Vagina (tissue), 2 donors: ENCODE results near the gene TMEM151B. TPM values are rescaled to one million over a fixed set of nuclear protein-coding genes. Genes with fewer than 3 reads are reported as not detected.

Source experiments
- DNase-seq, 2 donors: peaks; one replicate each; pipeline ENCODE4 v3.0.0-alpha.2; 2017; ENCODE audit errors: extremely low spot score in 2 of 2
- H3K27ac ChIP-seq: fragments of 200-600 bp; sonication (generic); one replicate; pipeline ENCODE4 v1.5.1; 2019
- H3K27me3 ChIP-seq: fragments of 200-600 bp; sonication (generic); one replicate; pipeline ENCODE4 v1.5.1; 2019
- H3K36me3 ChIP-seq, 2 donors: fragments of 200-600 bp; sonication (generic); one replicate each; pipeline ENCODE4 v1.5.1; 2017 to 2019
- H3K4me1 ChIP-seq: fragments of 200-600 bp; sonication (generic); one replicate; pipeline ENCODE4 v1.5.1; 2019
- H3K4me3 ChIP-seq, 2 donors: fragments of 200-600 bp; sonication (generic); 1 replicate in 1 of 2; 2 replicates in 1 of 2; pipeline ENCODE4 v1.5.1; 2016 to 2019
- H3K9me3 ChIP-seq: fragments of 200-600 bp; sonication (generic); one replicate; pipeline ENCODE4 v1.5.1; 2019
- POLR2A ChIP-seq, 2 donors: fragments of 450-650 bp; IDR thresholded peaks; one replicate each; pipeline ENCODE4 v1.6.1; 2017; ENCODE audit warnings: antibody characterized with exemption in 2 of 2, mild to moderate bottlenecking in 2 of 2, moderate library complexity in 2 of 2
- POLR2AphosphoS5 ChIP-seq, 2 donors: sonication (generic); formaldehyde crosslinking; IDR thresholded peaks; one replicate each; pipeline ENCODE4 v1.9.0; 2017; ENCODE audit warnings: antibody characterized with exemption in 2 of 2, mild to moderate bottlenecking in 2 of 2, low read depth in 1 of 2; ENCODE audit not compliant: insufficient read depth in 1 of 2
- intact Hi-C: fragments of 100-400 bp; cut with DNase I; formaldehyde crosslinking; loops from one replicate; pipeline ENCODE4 v1.15.1; 2023
- total RNA-seq: library from RNA; depleted of rRNA; stranded (reverse); fragments of >200 nt; gene quantifications from one replicate; pipeline ENCODE4 v1.2.3, GENCODE V29; 2016
- TF ChIP-seq, protein P1 (sequence below), 3 experiments: fragments of 450-650 bp in 2 of 3; fragments of 200-600 bp in 1 of 3; sonication (generic) in 1 of 3; IDR thresholded peaks; one replicate each; pipeline ENCODE4 v1.5.1; 2017 to 2019; ENCODE audit warnings: antibody characterized with exemption in 3 of 3, mild to moderate bottlenecking in 2 of 3, moderate library complexity in 2 of 3

Gene TMEM151B
- total RNA-seq, 1 donor from 2014 or later = 0.49 TPM

DNA sequence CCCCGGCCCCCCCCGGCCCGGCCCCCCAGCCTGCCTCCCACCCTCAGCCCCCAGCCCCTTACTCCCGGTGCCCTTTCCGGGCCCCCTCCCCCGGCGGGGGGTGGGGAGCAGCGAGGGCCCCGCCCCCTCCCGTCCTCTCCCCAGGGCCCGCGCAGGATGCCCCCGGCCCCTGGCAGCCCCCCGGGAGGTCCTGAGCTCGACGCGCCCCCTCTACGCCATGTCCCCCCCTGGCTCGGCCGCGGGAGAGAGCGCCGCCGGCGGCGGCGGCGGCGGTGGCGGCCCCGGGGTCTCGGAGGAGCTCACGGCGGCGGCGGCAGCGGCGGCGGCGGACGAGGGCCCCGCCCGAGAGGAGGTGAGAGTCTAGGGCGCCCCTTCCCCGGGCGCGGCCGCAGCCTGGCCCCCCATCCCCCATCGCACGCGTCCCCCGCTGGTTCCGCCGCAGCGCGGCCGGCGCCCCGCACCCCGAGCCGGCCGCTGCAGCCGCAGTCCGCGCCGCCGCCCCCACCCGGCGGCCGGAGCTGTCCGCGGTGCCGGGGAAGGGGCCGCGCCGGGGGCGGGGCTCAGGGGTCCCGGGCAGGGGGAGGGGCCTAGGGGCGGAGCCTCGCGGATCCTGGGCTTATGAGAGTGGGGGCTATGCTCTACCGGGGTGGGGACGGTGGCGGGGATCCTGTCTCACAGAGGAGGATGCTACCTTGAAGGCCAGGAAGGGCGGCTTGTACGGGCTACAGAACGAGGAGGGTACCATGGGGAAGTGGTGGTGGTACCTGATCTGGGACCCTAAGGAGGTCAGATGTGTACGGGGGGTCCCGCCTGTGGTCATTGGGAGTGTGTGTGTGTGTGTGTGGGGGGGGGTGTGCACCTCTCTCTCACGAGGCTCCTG, 516 bp downstream of the TMEM151B start:
- TF ChIP-seq, protein P1, sequence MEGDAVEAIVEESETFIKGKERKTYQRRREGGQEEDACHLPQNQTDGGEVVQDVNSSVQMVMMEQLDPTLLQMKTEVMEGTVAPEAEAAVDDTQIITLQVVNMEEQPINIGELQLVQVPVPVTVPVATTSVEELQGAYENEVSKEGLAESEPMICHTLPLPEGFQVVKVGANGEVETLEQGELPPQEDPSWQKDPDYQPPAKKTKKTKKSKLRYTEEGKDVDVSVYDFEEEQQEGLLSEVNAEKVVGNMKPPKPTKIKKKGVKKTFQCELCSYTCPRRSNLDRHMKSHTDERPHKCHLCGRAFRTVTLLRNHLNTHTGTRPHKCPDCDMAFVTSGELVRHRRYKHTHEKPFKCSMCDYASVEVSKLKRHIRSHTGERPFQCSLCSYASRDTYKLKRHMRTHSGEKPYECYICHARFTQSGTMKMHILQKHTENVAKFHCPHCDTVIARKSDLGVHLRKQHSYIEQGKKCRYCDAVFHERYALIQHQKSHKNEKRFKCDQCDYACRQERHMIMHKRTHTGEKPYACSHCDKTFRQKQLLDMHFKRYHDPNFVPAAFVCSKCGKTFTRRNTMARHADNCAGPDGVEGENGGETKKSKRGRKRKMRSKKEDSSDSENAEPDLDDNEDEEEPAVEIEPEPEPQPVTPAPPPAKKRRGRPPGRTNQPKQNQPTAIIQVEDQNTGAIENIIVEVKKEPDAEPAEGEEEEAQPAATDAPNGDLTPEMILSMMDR (IDR thresholded peaks at IDR 0.05) = no peak
- no peak for TF ChIP-seq POLR2AphosphoS5 (IDR thresholded peaks at IDR 0.05; ENCODE audit: insufficient read depth in 1 of 2, low read depth in 1 of 2)
- no peak for TF ChIP-seq POLR2A (IDR thresholded peaks at IDR 0.05)

DNA sequence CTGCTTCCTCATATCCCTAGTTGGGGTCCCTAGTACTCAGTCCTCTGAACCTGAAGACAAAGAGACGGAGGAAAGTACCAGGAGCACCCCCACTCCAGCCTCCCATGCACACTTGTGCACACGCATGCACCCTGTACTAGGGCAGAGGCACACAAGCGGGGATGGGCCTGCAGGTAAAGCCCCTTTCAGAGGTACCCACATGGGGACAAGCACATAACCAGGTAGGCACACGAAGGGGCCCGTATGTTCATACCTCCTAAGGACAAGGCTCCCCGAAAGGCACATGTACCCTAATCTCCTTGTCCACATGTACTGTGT, 1.1 kb downstream of the TMEM151B start:
- TF ChIP-seq POLR2A (IDR thresholded peaks at IDR 0.05) = no peak
- peaks cover 8% of the 10 kb centered on the region for H3K27me3 ChIP-seq

More for the DNA sequence above, 516 bp downstream of the TMEM151B start:
- intact Hi-C loops = no loop called here
- no peaks in the 10 kb centered on the region for H3K36me3 ChIP-seq
- no peak overlapping the region for H3K27ac ChIP-seq
- H3K4me3 ChIP-seq = peak overlapping the region; percentile 35 to 51
- H3K9me3 ChIP-seq = no peaks in the 10 kb centered on the region
- H3K4me1 ChIP-seq = peaks cover 5% of the 10 kb centered on the region
- H3K27me3 ChIP-seq = peaks cover 8% of the 10 kb centered on the region
- no peak for DNase-seq

DNA sequence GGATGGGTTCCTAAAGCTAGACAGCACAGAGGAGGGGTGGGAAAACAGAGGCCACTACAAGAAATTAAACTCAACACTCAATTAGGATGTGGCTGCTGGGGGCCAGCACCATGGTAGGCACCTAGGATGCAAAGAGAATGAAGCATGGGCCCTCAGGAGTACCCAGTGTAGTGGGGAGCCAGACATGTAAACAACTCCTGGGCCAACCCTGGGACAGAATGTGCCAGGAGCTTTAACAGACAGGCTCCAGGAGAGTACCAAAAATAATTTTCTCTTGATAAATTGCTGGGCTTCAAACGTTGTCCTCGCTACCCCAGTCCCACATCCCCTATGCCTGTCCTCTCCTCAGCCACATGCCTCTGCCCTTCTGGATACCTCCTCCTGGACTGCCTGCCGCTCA, 1.7 kb downstream of the TMEM151B start:
- peaks cover 10% of the 10 kb centered on the region for H3K4me1 ChIP-seq
- TF ChIP-seq POLR2A (IDR thresholded peaks at IDR 0.05) (no peak), POLR2AphosphoS5 (IDR thresholded peaks at IDR 0.05; ENCODE audit: insufficient read depth in 1 of 2, low read depth in 1 of 2) (no peak)
- TF ChIP-seq, protein P1 (IDR thresholded peaks at IDR 0.05) = no peak
- intact Hi-C loops = no loop called here
- DNase-seq = no peak
- H3K27ac ChIP-seq = no peak overlapping the region
- H3K27me3 ChIP-seq = peaks cover 8% of the 10 kb centered on the region
- H3K36me3 ChIP-seq = no peaks in the 10 kb centered on the region
- H3K4me3 ChIP-seq = no peak overlapping the region
- no peaks in the 10 kb centered on the region for H3K9me3 ChIP-seq

More for the DNA sequence above, 1.1 kb downstream of the TMEM151B start:
- DNase-seq = no peak
- Histone ChIP-seq H3K27ac (no peak overlapping the region), H3K4me1 (peaks cover 9% of the 10 kb centered on the region), H3K4me3 (no peak overlapping the region), H3K36me3 (no peaks in the 10 kb centered on the region), H3K9me3 (no peaks in the 10 kb centered on the region)
- intact Hi-C loops = no loop called here

DNA sequence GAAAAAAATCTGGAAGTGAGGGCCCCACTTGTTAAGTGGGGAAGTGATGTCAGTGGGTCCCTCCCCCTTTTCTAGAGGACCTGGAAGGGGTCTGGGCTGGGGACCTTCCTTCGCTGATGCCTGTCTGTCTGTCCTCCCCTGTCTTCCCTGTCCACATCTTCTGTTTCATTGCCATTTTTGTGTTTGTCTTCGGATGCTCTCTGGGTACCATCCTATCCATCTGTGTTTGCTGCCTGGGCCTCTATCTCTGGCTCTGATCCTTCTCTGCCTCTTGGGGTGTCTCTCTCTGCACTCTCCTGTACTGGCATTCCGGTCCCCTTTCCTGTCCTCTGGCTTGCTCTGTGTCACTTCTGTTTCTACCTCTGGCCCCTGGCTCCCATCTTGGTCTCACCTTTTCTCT, 2.3 kb downstream of the TMEM151B start:
- H3K27me3 ChIP-seq = peaks cover 8% of the 10 kb centered on the region
- intact Hi-C loops = no loop called here
- DNase-seq = no peak

DNA sequence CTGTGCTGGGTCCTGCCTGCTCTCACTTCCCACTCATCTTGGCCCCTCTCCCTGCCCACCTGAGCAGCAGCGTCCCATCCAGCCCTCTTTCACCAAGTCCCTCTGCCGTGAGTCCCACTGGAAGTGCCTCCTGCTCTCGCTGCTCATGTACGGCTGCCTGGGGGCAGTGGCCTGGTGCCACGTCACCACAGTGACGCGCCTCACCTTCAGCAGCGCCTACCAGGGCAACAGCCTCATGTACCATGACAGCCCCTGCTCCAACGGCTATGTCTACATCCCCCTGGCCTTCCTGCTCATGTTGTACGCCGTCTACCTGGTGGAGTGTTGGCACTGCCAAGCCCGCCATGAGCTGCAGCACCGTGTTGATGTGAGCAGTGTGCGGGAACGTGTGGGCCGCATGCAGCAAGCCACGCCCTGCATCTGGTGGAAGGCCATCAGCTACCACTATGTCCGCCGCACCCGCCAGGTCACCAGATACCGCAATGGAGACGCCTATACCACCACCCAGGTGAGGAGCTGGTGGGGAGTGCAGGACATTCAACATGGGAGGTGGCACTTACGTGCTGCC, 2.8 kb downstream of the TMEM151B start:
- H3K9me3 ChIP-seq = no peaks in the 10 kb centered on the region
- peaks cover 10% of the 10 kb centered on the region for H3K4me1 ChIP-seq
- peaks cover 8% of the 10 kb centered on the region for H3K27me3 ChIP-seq
- DNase-seq = no peak
- TF ChIP-seq, protein P1 (IDR thresholded peaks at IDR 0.05) = no peak
- TF ChIP-seq POLR2AphosphoS5 (IDR thresholded peaks at IDR 0.05; ENCODE audit: insufficient read depth in 1 of 2, low read depth in 1 of 2) = no peak
- TF ChIP-seq POLR2A (IDR thresholded peaks at IDR 0.05) = no peak
- no peak overlapping the region for H3K4me3 ChIP-seq
- no peak overlapping the region for H3K27ac ChIP-seq
- intact Hi-C loops = no loop called here
- no peaks in the 10 kb centered on the region for H3K36me3 ChIP-seq

More for the DNA sequence above, 2.3 kb downstream of the TMEM151B start:
- Histone ChIP-seq H3K27ac (no peak overlapping the region), H3K9me3 (no peaks in the 10 kb centered on the region), H3K4me1 (peaks cover 10% of the 10 kb centered on the region), H3K4me3 (no peak overlapping the region), H3K36me3 (no peaks in the 10 kb centered on the region)
- TF ChIP-seq, protein P1 (IDR thresholded peaks at IDR 0.05) = no peak
- TF ChIP-seq POLR2A (IDR thresholded peaks at IDR 0.05) (no peak), POLR2AphosphoS5 (IDR thresholded peaks at IDR 0.05; ENCODE audit: insufficient read depth in 1 of 2, low read depth in 1 of 2) (no peak)
